GM23338 (cell line): ENCODE results near the gene ZNF605. TPM values are rescaled to one million over a fixed set of nuclear protein-coding genes. Genes with fewer than 3 reads are reported as not detected.

ENCODE experiments used
- CREB1 ChIP-seq: fragments of 250-450 bp; sonication (Bioruptor Pico); IDR thresholded peaks from 2 replicates; pipeline ENCODE4 v1.5.0; 2020; ENCODE audit warnings: low read depth, mild to moderate bottlenecking, moderate library complexity
- CTCF ChIP-seq, 2 experiments: fragments of 200-600 bp in 1 of 2; sonication (generic) in 1 of 2; conservative IDR thresholded peaks; 2 replicates each; pipeline versions ENCODE4 v1.5.1 to v1.6.1; 2016 to 2017; ENCODE audit warnings: antibody characterized with exemption in 2 of 2, low read depth in 2 of 2, mild to moderate bottlenecking in 2 of 2, moderate library complexity in 1 of 2
- EZH2 ChIP-seq: fragments of 200-600 bp; sonication (generic); IDR thresholded peaks from one replicate; pipeline ENCODE4 v1.8.0; 2017; ENCODE audit warnings: antibody characterized with exemption, mild to moderate bottlenecking, low read depth; ENCODE audit not compliant: unreplicated experiment
- EZH2phosphoT487 ChIP-seq: fragments of 200-600 bp; sonication (generic); IDR thresholded peaks from one replicate; pipeline ENCODE4 v1.8.1; 2018; ENCODE audit warnings: antibody characterized with exemption; ENCODE audit not compliant: unreplicated experiment
- JUNB ChIP-seq: IDR thresholded peaks from one replicate; pipeline ENCODE4 v1.6.1; 2016; ENCODE audit warnings: antibody characterized with exemption; ENCODE audit not compliant: unreplicated experiment
- POLR2AphosphoS5 ChIP-seq: IDR thresholded peaks from 2 replicates; pipeline ENCODE4 v1.6.1; 2016; ENCODE audit warnings: antibody characterized with exemption, low read depth
- ZNF331 ChIP-seq: fragments of 250-450 bp; sonication (Bioruptor Pico); IDR thresholded peaks from 2 replicates; pipeline ENCODE4 v1.5.0; 2020; ENCODE audit warnings: low read depth, mild to moderate bottlenecking, moderate library complexity
- polyA plus RNA-seq: library from polyadenylated mRNA; unstranded; fragments of >200 nt; fragmentation: Nextera tagmentation; extraction: Ambion mirVana; gene quantifications from 2 replicates; pipeline ENCODE4 v1.2.1, GENCODE V29; 2016
- total RNA-seq: library from RNA; depleted of rRNA; stranded (reverse); fragments of >200 nt; shearing (Covaris generic); gene quantifications from 2 replicates; pipeline ENCODE4 v1.2.3, GENCODE V29; 2014
- TF ChIP-seq, protein P1 (sequence below): fragments of 250-450 bp; sonication (Bioruptor Pico); IDR thresholded peaks from 2 replicates; pipeline ENCODE4 v1.5.0; 2020; ENCODE audit warnings: mild to moderate bottlenecking, moderate library complexity

Gene ZNF605
- total and polyA plus RNA-seq, 2 experiments from 2014 or later: 13.5 to 17.1 TPM

DNA sequence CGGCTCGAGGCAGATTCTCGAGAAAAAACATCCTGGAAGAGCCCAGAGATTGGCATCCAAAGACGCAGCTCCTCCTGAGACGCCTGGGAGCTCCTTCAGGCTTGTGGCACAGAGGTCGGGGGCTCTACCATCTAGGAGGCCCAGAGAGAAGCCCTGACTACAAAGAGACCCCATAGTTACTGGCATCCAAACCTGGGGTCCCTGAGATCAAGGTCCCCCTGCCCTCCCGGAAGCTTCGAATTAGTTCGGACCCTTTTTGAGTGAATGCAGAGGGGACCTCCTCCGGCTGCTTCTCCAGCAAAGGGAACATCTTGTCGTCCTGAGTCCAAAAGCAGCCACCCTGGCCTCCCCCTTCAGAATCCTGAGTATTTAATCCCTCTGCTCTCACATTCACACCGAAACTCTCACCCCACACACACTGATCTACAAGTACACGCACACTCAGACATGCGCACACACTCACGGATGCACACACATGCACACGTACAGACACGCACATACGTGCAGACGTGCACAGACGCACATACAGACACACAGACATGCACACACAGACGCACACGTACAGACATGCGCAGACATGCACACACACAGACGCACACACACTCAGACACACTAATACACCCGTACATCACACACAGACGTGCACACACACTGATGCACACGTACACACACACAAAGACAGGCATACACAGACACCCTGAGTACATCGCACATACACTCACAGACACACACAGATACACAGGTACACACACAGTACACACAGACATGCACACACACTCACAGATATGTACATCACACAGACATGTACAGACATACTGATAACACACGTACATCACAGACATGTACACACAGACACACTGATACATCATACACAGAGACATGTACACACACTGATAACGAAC is 5.9 kb downstream of the ZNF605 start (continued):
- TF ChIP-seq, protein P1, sequence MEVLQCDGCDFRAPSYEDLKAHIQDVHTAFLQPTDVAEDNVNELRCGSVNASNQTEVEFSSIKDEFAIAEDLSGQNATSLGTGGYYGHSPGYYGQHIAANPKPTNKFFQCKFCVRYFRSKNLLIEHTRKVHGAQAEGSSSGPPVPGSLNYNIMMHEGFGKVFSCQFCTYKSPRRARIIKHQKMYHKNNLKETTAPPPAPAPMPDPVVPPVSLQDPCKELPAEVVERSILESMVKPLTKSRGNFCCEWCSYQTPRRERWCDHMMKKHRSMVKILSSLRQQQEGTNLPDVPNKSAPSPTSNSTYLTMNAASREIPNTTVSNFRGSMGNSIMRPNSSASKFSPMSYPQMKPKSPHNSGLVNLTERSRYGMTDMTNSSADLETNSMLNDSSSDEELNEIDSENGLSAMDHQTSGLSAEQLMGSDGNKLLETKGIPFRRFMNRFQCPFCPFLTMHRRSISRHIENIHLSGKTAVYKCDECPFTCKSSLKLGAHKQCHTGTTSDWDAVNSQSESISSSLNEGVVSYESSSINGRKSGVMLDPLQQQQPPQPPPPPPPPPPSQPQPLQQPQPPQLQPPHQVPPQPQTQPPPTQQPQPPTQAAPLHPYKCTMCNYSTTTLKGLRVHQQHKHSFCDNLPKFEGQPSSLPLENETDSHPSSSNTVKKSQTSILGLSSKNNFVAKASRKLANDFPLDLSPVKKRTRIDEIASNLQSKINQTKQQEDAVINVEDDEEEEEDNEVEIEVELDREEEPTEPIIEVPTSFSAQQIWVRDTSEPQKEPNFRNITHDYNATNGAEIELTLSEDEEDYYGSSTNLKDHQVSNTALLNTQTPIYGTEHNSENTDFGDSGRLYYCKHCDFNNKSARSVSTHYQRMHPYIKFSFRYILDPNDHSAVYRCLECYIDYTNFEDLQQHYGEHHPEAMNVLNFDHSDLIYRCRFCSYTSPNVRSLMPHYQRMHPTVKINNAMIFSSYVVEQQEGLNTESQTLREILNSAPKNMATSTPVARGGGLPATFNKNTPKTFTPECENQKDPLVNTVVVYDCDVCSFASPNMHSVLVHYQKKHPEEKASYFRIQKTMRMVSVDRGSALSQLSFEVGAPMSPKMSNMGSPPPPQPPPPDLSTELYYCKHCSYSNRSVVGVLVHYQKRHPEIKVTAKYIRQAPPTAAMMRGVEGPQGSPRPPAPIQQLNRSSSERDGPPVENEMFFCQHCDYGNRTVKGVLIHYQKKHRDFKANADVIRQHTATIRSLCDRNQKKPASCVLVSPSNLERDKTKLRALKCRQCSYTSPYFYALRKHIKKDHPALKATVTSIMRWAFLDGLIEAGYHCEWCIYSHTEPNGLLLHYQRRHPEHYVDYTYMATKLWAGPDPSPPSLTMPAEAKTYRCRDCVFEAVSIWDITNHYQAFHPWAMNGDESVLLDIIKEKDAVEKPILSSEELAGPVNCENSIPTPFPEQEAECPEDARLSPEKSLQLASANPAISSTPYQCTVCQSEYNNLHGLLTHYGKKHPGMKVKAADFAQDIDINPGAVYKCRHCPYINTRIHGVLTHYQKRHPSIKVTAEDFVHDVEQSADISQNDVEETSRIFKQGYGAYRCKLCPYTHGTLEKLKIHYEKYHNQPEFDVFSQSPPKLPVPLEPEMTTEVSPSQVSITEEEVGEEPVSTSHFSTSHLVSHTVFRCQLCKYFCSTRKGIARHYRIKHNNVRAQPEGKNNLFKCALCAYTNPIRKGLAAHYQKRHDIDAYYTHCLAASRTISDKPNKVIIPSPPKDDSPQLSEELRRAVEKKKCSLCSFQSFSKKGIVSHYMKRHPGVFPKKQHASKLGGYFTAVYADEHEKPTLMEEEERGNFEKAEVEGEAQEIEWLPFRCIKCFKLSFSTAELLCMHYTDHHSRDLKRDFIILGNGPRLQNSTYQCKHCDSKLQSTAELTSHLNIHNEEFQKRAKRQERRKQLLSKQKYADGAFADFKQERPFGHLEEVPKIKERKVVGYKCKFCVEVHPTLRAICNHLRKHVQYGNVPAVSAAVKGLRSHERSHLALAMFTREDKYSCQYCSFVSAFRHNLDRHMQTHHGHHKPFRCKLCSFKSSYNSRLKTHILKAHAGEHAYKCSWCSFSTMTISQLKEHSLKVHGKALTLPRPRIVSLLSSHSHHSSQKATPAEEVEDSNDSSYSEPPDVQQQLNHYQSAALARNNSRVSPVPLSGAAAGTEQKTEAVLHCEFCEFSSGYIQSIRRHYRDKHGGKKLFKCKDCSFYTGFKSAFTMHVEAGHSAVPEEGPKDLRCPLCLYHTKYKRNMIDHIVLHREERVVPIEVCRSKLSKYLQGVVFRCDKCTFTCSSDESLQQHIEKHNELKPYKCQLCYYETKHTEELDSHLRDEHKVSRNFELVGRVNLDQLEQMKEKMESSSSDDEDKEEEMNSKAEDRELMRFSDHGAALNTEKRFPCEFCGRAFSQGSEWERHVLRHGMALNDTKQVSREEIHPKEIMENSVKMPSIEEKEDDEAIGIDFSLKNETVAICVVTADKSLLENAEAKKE (CRISPR knock-in tag): no peak
- TF ChIP-seq EZH2phosphoT487: no peak
- no peak for TF ChIP-seq POLR2AphosphoS5
- TF ChIP-seq JUNB: no peak
- TF ChIP-seq EZH2: no peak
- TF ChIP-seq CTCF (conservative IDR thresholded peaks at IDR 0.05; ENCODE audit: low read depth in 2 of 2): no peak
- TF ChIP-seq CREB1 (CRISPR knock-in tag): no peak
- TF ChIP-seq ZNF331 (CRISPR knock-in tag): no peak
